Uterus (tissue), 4 donors: ENCODE results near the gene LMAN2L. TPM values are rescaled to one million over a fixed set of nuclear protein-coding genes. Genes with fewer than 3 reads are reported as not detected.

Source experiments
- DNase-seq, 2 donors: peaks; one replicate each; pipeline ENCODE4 v3.0.0-alpha.2; 2019 to 2020
- H3K27ac ChIP-seq, 2 donors: fragments of 200-600 bp; sonication (generic); 1 replicate in 1 of 2; 2 replicates in 1 of 2; pipeline ENCODE4 v1.5.1; 2016 to 2018
- H3K27me3 ChIP-seq, 2 donors: fragments of 200-600 bp; sonication (generic); one replicate each; pipeline ENCODE4 v1.5.1; 2018 to 2019; ENCODE audit warnings: control low read depth in 1 of 2
- H3K36me3 ChIP-seq, 2 donors: fragments of 200-600 bp; sonication (generic); one replicate each; pipeline ENCODE4 v1.5.1; 2019; ENCODE audit warnings: control low read depth in 1 of 2
- H3K4me1 ChIP-seq, 2 donors: fragments of 200-600 bp; sonication (generic); one replicate each; pipeline ENCODE4 v1.5.1; 2018 to 2019; ENCODE audit warnings: control low read depth in 1 of 2
- H3K4me3 ChIP-seq, 2 donors: fragments of 200-600 bp; sonication (generic); 1 replicate in 1 of 2; 2 replicates in 1 of 2; pipeline ENCODE4 v1.5.1; 2018 to 2019; ENCODE audit warnings: mild to moderate bottlenecking in 1 of 2
- H3K9me3 ChIP-seq, 2 donors: fragments of 200-600 bp; sonication (generic); one replicate each; pipeline ENCODE4 v1.5.1; 2019; ENCODE audit warnings: control low read depth in 1 of 2
- POLR2A ChIP-seq, 2 donors: fragments of 450-650 bp; IDR thresholded peaks; one replicate each; pipeline ENCODE4 v1.6.1; 2016; ENCODE audit warnings: antibody characterized with exemption in 2 of 2, mild to moderate bottlenecking in 1 of 2, moderate library complexity in 1 of 2
- intact Hi-C: fragments of 100-400 bp; cut with DNase I; formaldehyde crosslinking; loops from one replicate; pipeline ENCODE4 v1.15.1; 2023; ENCODE audit warnings: low total_unique reads
- total RNA-seq, 4 donors: library from RNA; depleted of rRNA in 3 of 4; stranded (reverse); fragments of >200 nt in 3 of 4; gene quantifications; one replicate each; pipeline versions ENCODE4 v1.1.0 to v1.2.4, GENCODE V29; 2014 to 2023
- TF ChIP-seq, protein P1 (sequence below), 4 experiments: fragments of 200-600 bp in 2 of 4; fragments of 450-650 bp in 2 of 4; sonication (generic) in 2 of 4; IDR thresholded peaks; one replicate each; pipeline ENCODE4 v1.5.1; 2016 to 2019; ENCODE audit warnings: antibody characterized with exemption in 4 of 4, mild to moderate bottlenecking in 2 of 4, moderate library complexity in 1 of 4
- donor health status: DM: yes; HTN: yes; CAD: no.

The LMAN2L gene
- total RNA-seq, 4 donors from 2014 or later: 13.8 to 51.2 (median 20.9) TPM

GRCh38 chr2:96730212-96730611, 9.7 kb downstream of the LMAN2L start:
- H3K4me3 ChIP-seq: no peak overlapping the region
- no peaks in the 10 kb centered on the region for H3K4me1 ChIP-seq
- no peaks in the 10 kb centered on the region for H3K9me3 ChIP-seq
- H3K27ac ChIP-seq: no peak overlapping the region
- DNase-seq: no peak
- no peak for TF ChIP-seq POLR2A (IDR thresholded peaks at IDR 0.05)
- TF ChIP-seq, protein P1, sequence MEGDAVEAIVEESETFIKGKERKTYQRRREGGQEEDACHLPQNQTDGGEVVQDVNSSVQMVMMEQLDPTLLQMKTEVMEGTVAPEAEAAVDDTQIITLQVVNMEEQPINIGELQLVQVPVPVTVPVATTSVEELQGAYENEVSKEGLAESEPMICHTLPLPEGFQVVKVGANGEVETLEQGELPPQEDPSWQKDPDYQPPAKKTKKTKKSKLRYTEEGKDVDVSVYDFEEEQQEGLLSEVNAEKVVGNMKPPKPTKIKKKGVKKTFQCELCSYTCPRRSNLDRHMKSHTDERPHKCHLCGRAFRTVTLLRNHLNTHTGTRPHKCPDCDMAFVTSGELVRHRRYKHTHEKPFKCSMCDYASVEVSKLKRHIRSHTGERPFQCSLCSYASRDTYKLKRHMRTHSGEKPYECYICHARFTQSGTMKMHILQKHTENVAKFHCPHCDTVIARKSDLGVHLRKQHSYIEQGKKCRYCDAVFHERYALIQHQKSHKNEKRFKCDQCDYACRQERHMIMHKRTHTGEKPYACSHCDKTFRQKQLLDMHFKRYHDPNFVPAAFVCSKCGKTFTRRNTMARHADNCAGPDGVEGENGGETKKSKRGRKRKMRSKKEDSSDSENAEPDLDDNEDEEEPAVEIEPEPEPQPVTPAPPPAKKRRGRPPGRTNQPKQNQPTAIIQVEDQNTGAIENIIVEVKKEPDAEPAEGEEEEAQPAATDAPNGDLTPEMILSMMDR (IDR thresholded peaks at IDR 0.05): no peak
- no peaks in the 10 kb centered on the region for H3K36me3 ChIP-seq
- H3K27me3 ChIP-seq: no peaks in the 10 kb centered on the region
- intact Hi-C loops: no loop called here

GRCh38 chr2:96729748-96730147, 10.1 kb downstream of the LMAN2L start:
- H3K9me3 ChIP-seq: no peaks in the 10 kb centered on the region
- H3K27me3 ChIP-seq: no peaks in the 10 kb centered on the region
- DNase-seq: no peak
- no peak overlapping the region for H3K27ac ChIP-seq
- H3K36me3 ChIP-seq: no peaks in the 10 kb centered on the region
- no peaks in the 10 kb centered on the region for H3K4me1 ChIP-seq
- TF ChIP-seq, protein P1 (IDR thresholded peaks at IDR 0.05): no peak
- no peak for TF ChIP-seq POLR2A (IDR thresholded peaks at IDR 0.05)
- intact Hi-C loops: no loop called here
- H3K4me3 ChIP-seq: no peak overlapping the region

GRCh38 chr2:96727431-96727830, 12.4 kb downstream of the LMAN2L start:
- intact Hi-C loops: no loop called here
- H3K4me1 ChIP-seq: no peaks in the 10 kb centered on the region
- H3K9me3 ChIP-seq: no peaks in the 10 kb centered on the region
- no peak overlapping the region for H3K4me3 ChIP-seq
- H3K27ac ChIP-seq: no peak overlapping the region
- DNase-seq: no peak
- no peaks in the 10 kb centered on the region for H3K27me3 ChIP-seq
- TF ChIP-seq, protein P1 (IDR thresholded peaks at IDR 0.05): no peak
- TF ChIP-seq POLR2A (IDR thresholded peaks at IDR 0.05): no peak
- no peaks in the 10 kb centered on the region for H3K36me3 ChIP-seq

DNA sequence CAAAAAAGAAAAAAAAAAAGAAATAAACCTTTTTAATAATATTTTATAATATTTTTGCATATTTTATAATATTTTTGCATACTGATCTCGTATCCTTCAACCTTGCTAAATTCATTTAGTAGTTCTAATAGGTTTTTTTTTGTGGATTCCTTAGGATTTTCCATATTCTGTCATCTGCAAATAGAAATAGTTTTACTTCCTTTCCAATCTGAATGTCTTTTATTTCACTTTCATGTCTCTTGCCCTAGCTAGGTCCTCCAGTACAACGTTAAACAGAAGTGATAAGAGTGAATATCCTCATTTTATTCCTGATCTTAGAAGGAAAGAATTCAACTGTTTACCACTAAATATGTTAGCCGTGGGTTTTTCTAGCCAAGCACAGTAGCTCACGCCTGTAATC, 13.7 kb downstream of the LMAN2L start:
- H3K27ac ChIP-seq: no peak overlapping the region
- H3K27me3 ChIP-seq: no peaks in the 10 kb centered on the region
- H3K9me3 ChIP-seq: no peaks in the 10 kb centered on the region
- DNase-seq: no peak
- H3K4me1 ChIP-seq: no peaks in the 10 kb centered on the region
- intact Hi-C loops: no loop called here
- no peak for TF ChIP-seq POLR2A (IDR thresholded peaks at IDR 0.05)
- TF ChIP-seq, protein P1 (IDR thresholded peaks at IDR 0.05): no peak
- H3K4me3 ChIP-seq: no peak overlapping the region
- H3K36me3 ChIP-seq: no peaks in the 10 kb centered on the region

DNA sequence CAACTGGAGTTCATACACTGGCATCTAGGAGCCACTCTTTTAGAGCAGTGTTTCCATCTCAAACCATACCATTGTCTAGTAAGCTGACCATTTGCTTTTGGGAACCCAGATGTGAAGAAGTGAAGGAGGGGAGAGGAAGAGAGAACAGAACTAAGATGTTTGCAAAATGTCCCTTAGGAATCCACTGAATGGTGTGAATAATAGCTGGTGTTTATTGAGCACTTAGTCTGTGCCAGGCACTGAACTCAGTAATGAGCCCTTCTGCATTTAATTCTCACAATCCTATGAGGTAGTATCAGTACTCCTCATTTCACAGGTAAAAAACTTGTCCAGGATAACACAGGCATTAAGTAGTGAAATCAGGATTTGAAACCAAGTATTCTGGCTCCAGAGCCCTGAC, 23.5 kb downstream of the LMAN2L start:
- Histone ChIP-seq H3K4me3 (no peak overlapping the region), H3K9me3 (no peaks in the 10 kb centered on the region), H3K4me1 (no peaks in the 10 kb centered on the region), H3K27ac (no peak overlapping the region), H3K36me3 (no peaks in the 10 kb centered on the region), H3K27me3 (no peaks in the 10 kb centered on the region)
- intact Hi-C loops: no loop called here
- no peak for TF ChIP-seq POLR2A (IDR thresholded peaks at IDR 0.05)
- TF ChIP-seq, protein P1 (IDR thresholded peaks at IDR 0.05): no peak
- no peak for DNase-seq
